ENCODE data around the gene WDTC1. TPM values are rescaled to one million over a fixed set of nuclear protein-coding genes. Genes with fewer than 3 reads are reported as not detected.

WDTC1 gene
- total and polyA plus RNA-seq, 9 of the 15 experiments (the other 6 are each of a cell fraction or from before 2014, with no cell fraction given): 0.18 to 32.3 (median 8.8) TPM

DNA sequence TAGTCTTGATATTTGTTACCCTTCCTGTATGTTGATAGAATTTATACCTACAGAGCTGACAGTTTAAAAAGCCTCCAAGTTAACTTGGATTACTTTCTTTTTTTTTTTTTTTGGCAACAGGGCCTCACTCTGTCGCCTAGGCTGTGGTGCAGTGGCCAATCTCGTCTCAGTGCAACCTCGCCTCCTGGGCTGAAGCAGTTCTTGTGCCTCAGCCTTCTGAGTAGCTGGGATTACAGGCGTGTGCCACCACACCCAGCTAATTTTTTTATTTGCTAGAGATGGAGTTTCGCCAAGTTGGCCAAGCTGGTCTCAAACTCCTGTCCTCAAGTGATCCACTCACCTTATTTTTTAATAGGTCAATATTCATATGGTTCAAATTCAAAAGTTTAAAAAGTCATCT lies 32.7 kb downstream of the WDTC1 start (continued):
- TF ChIP-seq, protein P1, sequence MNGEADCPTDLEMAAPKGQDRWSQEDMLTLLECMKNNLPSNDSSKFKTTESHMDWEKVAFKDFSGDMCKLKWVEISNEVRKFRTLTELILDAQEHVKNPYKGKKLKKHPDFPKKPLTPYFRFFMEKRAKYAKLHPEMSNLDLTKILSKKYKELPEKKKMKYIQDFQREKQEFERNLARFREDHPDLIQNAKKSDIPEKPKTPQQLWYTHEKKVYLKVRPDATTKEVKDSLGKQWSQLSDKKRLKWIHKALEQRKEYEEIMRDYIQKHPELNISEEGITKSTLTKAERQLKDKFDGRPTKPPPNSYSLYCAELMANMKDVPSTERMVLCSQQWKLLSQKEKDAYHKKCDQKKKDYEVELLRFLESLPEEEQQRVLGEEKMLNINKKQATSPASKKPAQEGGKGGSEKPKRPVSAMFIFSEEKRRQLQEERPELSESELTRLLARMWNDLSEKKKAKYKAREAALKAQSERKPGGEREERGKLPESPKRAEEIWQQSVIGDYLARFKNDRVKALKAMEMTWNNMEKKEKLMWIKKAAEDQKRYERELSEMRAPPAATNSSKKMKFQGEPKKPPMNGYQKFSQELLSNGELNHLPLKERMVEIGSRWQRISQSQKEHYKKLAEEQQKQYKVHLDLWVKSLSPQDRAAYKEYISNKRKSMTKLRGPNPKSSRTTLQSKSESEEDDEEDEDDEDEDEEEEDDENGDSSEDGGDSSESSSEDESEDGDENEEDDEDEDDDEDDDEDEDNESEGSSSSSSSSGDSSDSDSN (IDR thresholded peaks at IDR 0.05; ENCODE audit: borderline replicate concordance in 1 of 2, low read depth in 2 of 2, low read length in 2 of 2): no peak
- TF ChIP-seq SP1 (CRISPR knock-in tag; IDR thresholded peaks at IDR 0.05) (no peak), STAG1 (CRISPR knock-in tag; IDR thresholded peaks at IDR 0.05; ENCODE audit: borderline replicate concordance) (no peak), SETDB1 (IDR thresholded peaks at IDR 0.05; ENCODE audit: low read length) (no peak), MEF2A (IDR thresholded peaks at IDR 0.05; ENCODE audit: control insufficient read depth, low read depth, low read length) (no peak), FIP1L1 (IDR thresholded peaks at IDR 0.05; ENCODE audit: low read depth, low read length, poor library complexity, severe bottlenecking) (no peak), YY1 (IDR thresholded peaks at IDR 0.05; ENCODE audit: borderline replicate concordance in 1 of 3, control insufficient read depth in 1 of 3, extremely low read depth in 1 of 3, insufficient read depth in 3 of 3, insufficient read length in 1 of 3, insufficient replicate concordance in 2 of 3, low read depth in 1 of 3, low read length in 2 of 3) (no peak), ZEB2 (IDR thresholded peaks at IDR 0.05) (no peak), BDP1 (IDR thresholded peaks at IDR 0.05; ENCODE audit: insufficient read depth, insufficient read length) (no peak), STAT5B (CRISPR knock-in tag; IDR thresholded peaks at IDR 0.05) (no peak)
- TF ChIP-seq, protein P2, sequence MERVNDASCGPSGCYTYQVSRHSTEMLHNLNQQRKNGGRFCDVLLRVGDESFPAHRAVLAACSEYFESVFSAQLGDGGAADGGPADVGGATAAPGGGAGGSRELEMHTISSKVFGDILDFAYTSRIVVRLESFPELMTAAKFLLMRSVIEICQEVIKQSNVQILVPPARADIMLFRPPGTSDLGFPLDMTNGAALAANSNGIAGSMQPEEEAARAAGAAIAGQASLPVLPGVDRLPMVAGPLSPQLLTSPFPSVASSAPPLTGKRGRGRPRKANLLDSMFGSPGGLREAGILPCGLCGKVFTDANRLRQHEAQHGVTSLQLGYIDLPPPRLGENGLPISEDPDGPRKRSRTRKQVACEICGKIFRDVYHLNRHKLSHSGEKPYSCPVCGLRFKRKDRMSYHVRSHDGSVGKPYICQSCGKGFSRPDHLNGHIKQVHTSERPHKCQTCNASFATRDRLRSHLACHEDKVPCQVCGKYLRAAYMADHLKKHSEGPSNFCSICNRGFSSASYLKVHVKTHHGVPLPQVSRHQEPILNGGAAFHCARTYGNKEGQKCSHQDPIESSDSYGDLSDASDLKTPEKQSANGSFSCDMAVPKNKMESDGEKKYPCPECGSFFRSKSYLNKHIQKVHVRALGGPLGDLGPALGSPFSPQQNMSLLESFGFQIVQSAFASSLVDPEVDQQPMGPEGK (CRISPR knock-in tag; IDR thresholded peaks at IDR 0.05; ENCODE audit: borderline replicate concordance): no peak
- TF ChIP-seq, protein P3, sequence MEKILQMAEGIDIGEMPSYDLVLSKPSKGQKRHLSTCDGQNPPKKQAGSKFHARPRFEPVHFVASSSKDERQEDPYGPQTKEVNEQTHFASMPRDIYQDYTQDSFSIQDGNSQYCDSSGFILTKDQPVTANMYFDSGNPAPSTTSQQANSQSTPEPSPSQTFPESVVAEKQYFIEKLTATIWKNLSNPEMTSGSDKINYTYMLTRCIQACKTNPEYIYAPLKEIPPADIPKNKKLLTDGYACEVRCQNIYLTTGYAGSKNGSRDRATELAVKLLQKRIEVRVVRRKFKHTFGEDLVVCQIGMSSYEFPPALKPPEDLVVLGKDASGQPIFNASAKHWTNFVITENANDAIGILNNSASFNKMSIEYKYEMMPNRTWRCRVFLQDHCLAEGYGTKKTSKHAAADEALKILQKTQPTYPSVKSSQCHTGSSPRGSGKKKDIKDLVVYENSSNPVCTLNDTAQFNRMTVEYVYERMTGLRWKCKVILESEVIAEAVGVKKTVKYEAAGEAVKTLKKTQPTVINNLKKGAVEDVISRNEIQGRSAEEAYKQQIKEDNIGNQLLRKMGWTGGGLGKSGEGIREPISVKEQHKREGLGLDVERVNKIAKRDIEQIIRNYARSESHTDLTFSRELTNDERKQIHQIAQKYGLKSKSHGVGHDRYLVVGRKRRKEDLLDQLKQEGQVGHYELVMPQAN (IDR thresholded peaks at IDR 0.05; ENCODE audit: borderline replicate concordance): no peak

Measured in K562 (cell line).